B cell (primary cell): ENCODE measurements around the gene ATP11A. TPM values are rescaled to one million over a fixed set of nuclear protein-coding genes. Genes with fewer than 3 reads are reported as not detected.
A peak's percentile ranks its signal among the peaks of the same experiment; 100 is the strongest.

ENCODE experiments used
- ATAC-seq: fragments of 200-7000 bp; cut with Tn5 transposase; one replicate; pipeline ENCODE4 v1.10.0; 2021; ENCODE audit warnings: low read depth, mild to moderate bottlenecking, moderate number of reproducible peaks, moderate library complexity
- CTCF ChIA-PET: fragments of 350-600 bp; sonication (Branson Sonifier 250); formaldehyde crosslinking; loops from one replicate; lab custom pipeline; 2021; ENCODE audit warnings: antibody characterized with exemption, inconsistent platforms; lab: Charles Lee
- POLR2A ChIA-PET: fragments of 350-600 bp; sonication (Branson Sonifier 250); formaldehyde crosslinking; loops from one replicate; lab custom pipeline; 2021; ENCODE audit warnings: antibody characterized with exemption; lab: Charles Lee
- DNase-seq: peaks from one replicate; pipeline ENCODE4 v3.0.0; 2013
- H2AFZ ChIP-seq: 2 replicates; pipeline ENCODE4 v1.6.1; 2012; ENCODE audit warnings: mild to moderate bottlenecking, low read depth, low read length; ENCODE audit not compliant: insufficient read depth, poor library complexity, severe bottlenecking
- H3K27ac ChIP-seq, 2 donors: 1 replicate in 1 of 2; 2 replicates in 1 of 2; pipeline ENCODE4 v1.5.1; 2012 to 2013; ENCODE audit warnings: low read length in 2 of 2, mild to moderate bottlenecking in 2 of 2, moderate library complexity in 1 of 2
- H3K27me3 ChIP-seq, 4 experiments: fragments of 200-600 bp in 1 of 4; sonication (generic) in 1 of 4; replicated peaks in 1 of 4; 1 replicate in 2 of 4; 2 replicates in 2 of 4; pipeline versions ENCODE4 v1.6.1 to v1.7.0; 2013 to 2016; ENCODE audit warnings: low read length in 3 of 4, mild to moderate bottlenecking in 2 of 4, mixed read lengths in 1 of 4, moderate library complexity in 1 of 4; ENCODE audit not compliant: insufficient read depth in 4 of 4, control insufficient read depth in 3 of 4; ENCODE audit errors: control extremely low read depth in 1 of 4
- H3K36me3 ChIP-seq, 2 experiments: replicated peaks in 1 of 2; 1 replicate in 1 of 2; 2 replicates in 1 of 2; pipeline versions ENCODE4 v1.6.1 to v1.7.1; 2013; ENCODE audit warnings: low read length in 1 of 2; ENCODE audit not compliant: insufficient read depth in 2 of 2, control insufficient read depth in 1 of 2; ENCODE audit errors: control extremely low read depth in 1 of 2, extremely low read depth in 1 of 2
- H3K4me1 ChIP-seq, 2 donors: fragments of 200-600 bp in 1 of 2; sonication (generic) in 1 of 2; 1 replicate in 1 of 2; 2 replicates in 1 of 2; pipeline versions ENCODE4 v1.5.1 to v1.6.1; 2013 to 2017; ENCODE audit warnings: low read length in 2 of 2; ENCODE audit not compliant: control insufficient read depth in 2 of 2, insufficient read depth in 2 of 2
- H3K4me2 ChIP-seq: replicated peaks from 2 replicates; pipeline ENCODE3; 2012; ENCODE audit warnings: mild to moderate bottlenecking, low read depth, low read length; ENCODE audit not compliant: poor library complexity, severe bottlenecking
- H3K4me3 ChIP-seq, 5 experiments: fragments of 200-600 bp in 1 of 5; sonication (generic) in 1 of 5; 1 replicate in 3 of 5; 2 replicates in 2 of 5; pipeline versions ENCODE4 v1.5.1 to v1.7.0; 2011 to 2016; ENCODE audit warnings: low read length in 4 of 5, mild to moderate bottlenecking in 4 of 5, low read depth in 2 of 5, control low read depth in 1 of 5, moderate library complexity in 1 of 5; ENCODE audit not compliant: insufficient read depth in 1 of 5; ENCODE audit errors: control extremely low read depth in 1 of 5, extremely low read depth in 1 of 5
- H3K79me2 ChIP-seq: fragments of 200-600 bp; sonication (generic); one replicate; pipeline ENCODE4 v1.6.0; 2016; ENCODE audit warnings: low read length; ENCODE audit not compliant: control insufficient read depth, insufficient read depth
- H3K9ac ChIP-seq: fragments of 200-600 bp; sonication (generic); 2 replicates; pipeline ENCODE4 v1.6.1; 2017; ENCODE audit warnings: mild to moderate bottlenecking, low read length, moderate library complexity
- H3K9me3 ChIP-seq, 3 donors: one replicate each; pipeline versions ENCODE4 v1.6.1 to v1.7.1; 2013; ENCODE audit warnings: low read length in 2 of 3; ENCODE audit not compliant: control insufficient read depth in 2 of 3, insufficient read depth in 1 of 3; ENCODE audit errors: control extremely low read depth in 1 of 3
- H4K20me1 ChIP-seq: 2 replicates; pipeline ENCODE4 v1.6.0; 2012; ENCODE audit warnings: mild to moderate bottlenecking, low read length; ENCODE audit not compliant: insufficient read depth, control insufficient read depth, poor library complexity, severe bottlenecking
- H3K27ac Mint-ChIP-seq: one replicate; pipeline ENCODE4 v1.8.0; 2021; ENCODE audit warnings: mixed read lengths
- H3K27me3 Mint-ChIP-seq: one replicate; pipeline ENCODE4 v1.8.0; 2021; ENCODE audit warnings: mixed read lengths
- H3K4me1 Mint-ChIP-seq: one replicate; pipeline ENCODE4 v1.8.0; 2021; ENCODE audit warnings: mixed read lengths
- H3K4me3 Mint-ChIP-seq: one replicate; pipeline ENCODE4 v1.8.0; 2021; ENCODE audit warnings: mixed read lengths
- H3K9me3 Mint-ChIP-seq: one replicate; pipeline ENCODE4 v1.8.0; 2022; ENCODE audit warnings: mixed read lengths; ENCODE audit not compliant: insufficient read depth
- CTCF ChIP-seq: fragments of 200-600 bp; IDR thresholded peaks from one replicate; pipeline ENCODE4 v1.8.0; 2022; ENCODE audit warnings: antibody characterized with exemption, mild to moderate bottlenecking
- EZH2 ChIP-seq: IDR thresholded peaks from 2 replicates; pipeline ENCODE4 v1.6.1; 2012; ENCODE audit warnings: borderline replicate concordance, low read depth, mild to moderate bottlenecking, moderate library complexity, low read length; ENCODE audit not compliant: insufficient read depth, poor library complexity, severe bottlenecking
- WGBS: methylation state at CpG from one replicate; pipeline ENCODE4 v1.1.5; 2013; ENCODE audit warnings: missing lambda C conversion rate; ENCODE audit not compliant: insufficient coverage; 5-methylcytosine and 5-hydroxymethylcytosine counted together
- intact Hi-C: fragments of 100-400 bp; cut with micrococcal nuclease; formaldehyde crosslinking; loops from one replicate; pipeline ENCODE4 v1.10.0; 2022
- polyA plus RNA-seq: library from polyadenylated mRNA; depleted of rRNA; stranded (reverse); fragments of >200 nt; gene quantifications from 2 replicates; pipeline ENCODE4 v1.2.3, GENCODE V29; 2012
- total RNA-seq, 2 donors: library from RNA; stranded (reverse); fragments of 120-200 nt in 1 of 2; gene quantifications; 1 replicate in 1 of 2; 2 replicates in 1 of 2; pipeline versions ENCODE4 v1.2.3 to v1.2.4, GENCODE V29; 2013 to 2022

The ATP11A gene
- total and polyA plus RNA-seq, 2 donors (not counting 1 experiment from before 2014, with no cell fraction given): 36.9 to 60.3 TPM

GRCh38 chr13:112768795-112769481 is 79.1 kb downstream of the ATP11A start:
- H3K27ac Mint-ChIP-seq: no peak overlapping the region
- Histone ChIP-seq H3K27me3 (no peaks in the 10 kb centered on the region), H3K9ac (no peak overlapping the region), H4K20me1 (no peaks in the 10 kb centered on the region), H3K4me2 (peak overlapping the region; percentile 65), H3K36me3 (no peaks in the 10 kb centered on the region), H3K4me1 (peaks cover 14 to 19% of the 10 kb centered on the region in 2 donors), H3K79me2 (peaks cover 19% of the 10 kb centered on the region), H3K4me3 (no peak overlapping the region), H3K9me3 (no peaks in the 10 kb centered on the region), H3K27ac (no peak overlapping the region), H2AFZ (no peak overlapping the region)
- ChIA-PET CTCF (no interaction called here), POLR2A (no interaction called here)
- no peak for DNase-seq
- H3K4me1 Mint-ChIP-seq: peaks cover 22% of the 10 kb centered on the region
- peak overlapping the region; percentile 42 for H3K4me3 Mint-ChIP-seq
- 87% methylated on average over 23 of the region's 25 CpGs for WGBS
- H3K27me3 Mint-ChIP-seq: no peaks in the 10 kb centered on the region
- ATAC-seq: peak; percentile 34
- H3K9me3 Mint-ChIP-seq: no peaks in the 10 kb centered on the region
- intact Hi-C loops: no loop called here
- TF ChIP-seq CTCF: no peak
- no peak for TF ChIP-seq EZH2

- CTCF ChIA-PET: no interaction called here
- H3K4me3 ChIP-seq: no peak overlapping the region
- H3K27me3 Mint-ChIP-seq: no peaks in the 10 kb centered on the region
- ATAC-seq (no peak), DNase-seq (no peak)
- POLR2A ChIA-PET: no interaction called here
- no peaks in the 10 kb centered on the region for H3K9me3 ChIP-seq
- no peak overlapping the region for H3K27ac Mint-ChIP-seq
- WGBS: 93% methylated on average over 18 of the region's 18 CpGs
- no peak overlapping the region for H3K9ac ChIP-seq
- no peaks in the 10 kb centered on the region for H3K36me3 ChIP-seq
- no peaks in the 10 kb centered on the region for H4K20me1 ChIP-seq
- H3K27me3 ChIP-seq: no peaks in the 10 kb centered on the region
- H3K4me1 Mint-ChIP-seq: peaks cover 22% of the 10 kb centered on the region
- TF ChIP-seq CTCF (no peak), EZH2 (no peak)
- intact Hi-C loops: no loop called here
- H3K4me3 Mint-ChIP-seq: peak overlapping the region; percentile 7
- peaks cover 19% of the 10 kb centered on the region for H3K79me2 ChIP-seq
- H3K4me2 ChIP-seq: no peak overlapping the region
- H2AFZ ChIP-seq: no peak overlapping the region
- peaks cover 14 to 19% of the 10 kb centered on the region in 2 donors for H3K4me1 ChIP-seq
- H3K9me3 Mint-ChIP-seq: no peaks in the 10 kb centered on the region
- H3K27ac ChIP-seq: no peak overlapping the region
Observed at GRCh38 chr13:112769615-112770014, 79.8 kb downstream of the ATP11A start.
